Stomach smooth muscle (tissue), 2 donors: Measurements from ENCODE around the gene DPYD.

ENCODE experiments used
- H3K27ac ChIP-seq: one replicate; pipeline ENCODE4 v1.7.0; 2013; ENCODE audit warnings: mild to moderate bottlenecking, low read length, inconsistent platforms
- H3K27me3 ChIP-seq, 2 donors: one replicate each; pipeline ENCODE4 v1.7.0; 2013; ENCODE audit warnings: low read length in 2 of 2; ENCODE audit not compliant: insufficient read depth in 2 of 2, control insufficient read depth in 1 of 2
- H3K36me3 ChIP-seq, 2 donors: one replicate each; pipeline ENCODE4 v1.7.0; 2013; ENCODE audit warnings: low read length in 2 of 2; ENCODE audit not compliant: control insufficient read depth in 2 of 2, insufficient read depth in 2 of 2
- H3K4me1 ChIP-seq: one replicate; pipeline ENCODE4 v1.7.0; 2013; ENCODE audit warnings: low read length; ENCODE audit not compliant: control insufficient read depth, insufficient read depth
- H3K4me3 ChIP-seq, 2 donors: one replicate each; pipeline ENCODE4 v1.7.0; 2013; ENCODE audit warnings: low read length in 2 of 2
- H3K9ac ChIP-seq, 2 donors: one replicate each; pipeline ENCODE4 v1.7.0; 2013; ENCODE audit warnings: low read length in 2 of 2, mild to moderate bottlenecking in 1 of 2
- H3K9me3 ChIP-seq, 2 donors: one replicate each; pipeline ENCODE4 v1.7.0; 2013; ENCODE audit warnings: low read length in 2 of 2; ENCODE audit not compliant: control insufficient read depth in 2 of 2
- donor health status: healthy.
- donor health status: Pancreatic carcinoma.

DPYD gene

GRCh38 chr1:97834899-97835298, 85.9 kb downstream of the DPYD start:
- H3K27me3 ChIP-seq: no peaks in the 10 kb centered on the region
- no peaks in the 10 kb centered on the region for H3K36me3 ChIP-seq
- no peak overlapping the region for H3K27ac ChIP-seq
- no peak overlapping the region for H3K4me3 ChIP-seq
- H3K4me1 ChIP-seq: no peaks in the 10 kb centered on the region
- H3K9ac ChIP-seq: no peak overlapping the region
- H3K9me3 ChIP-seq: no peaks in the 10 kb centered on the region

- H3K27ac ChIP-seq: no peak overlapping the region
- no peaks in the 10 kb centered on the region for H3K9me3 ChIP-seq
- H3K27me3 ChIP-seq: no peaks in the 10 kb centered on the region
- no peak overlapping the region for H3K4me3 ChIP-seq
- H3K36me3 ChIP-seq: no peaks in the 10 kb centered on the region
- H3K9ac ChIP-seq: no peak overlapping the region
- no peaks in the 10 kb centered on the region for H3K4me1 ChIP-seq
These were observed 87.0 kb downstream of the DPYD start for GRCh38 chr1:97833881-97834280.

DNA sequence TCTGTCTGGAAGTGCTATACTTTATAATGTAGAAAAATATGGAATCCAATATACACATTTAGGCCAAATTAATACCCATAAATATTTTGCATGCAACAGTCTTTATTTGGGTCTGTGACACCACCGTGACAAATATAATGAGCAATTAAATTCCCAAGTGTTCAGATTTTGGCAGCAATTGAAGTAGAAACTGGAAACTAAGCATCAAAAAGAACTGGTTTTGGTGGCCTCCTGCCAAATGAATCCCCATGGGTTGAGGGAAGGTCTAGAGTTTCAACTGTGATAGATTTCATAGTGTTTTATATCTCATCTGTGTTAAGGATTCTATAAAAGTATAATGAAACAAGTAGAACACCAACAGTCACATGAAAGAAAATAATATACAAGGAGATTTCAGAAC, 88.4 kb downstream of the DPYD start:
- no peaks in the 10 kb centered on the region for H3K4me1 ChIP-seq
- no peaks in the 10 kb centered on the region for H3K9me3 ChIP-seq
- no peaks in the 10 kb centered on the region for H3K36me3 ChIP-seq
- no peak overlapping the region for H3K9ac ChIP-seq
- H3K4me3 ChIP-seq: no peak overlapping the region
- no peaks in the 10 kb centered on the region for H3K27me3 ChIP-seq
- H3K27ac ChIP-seq: no peak overlapping the region

DNA sequence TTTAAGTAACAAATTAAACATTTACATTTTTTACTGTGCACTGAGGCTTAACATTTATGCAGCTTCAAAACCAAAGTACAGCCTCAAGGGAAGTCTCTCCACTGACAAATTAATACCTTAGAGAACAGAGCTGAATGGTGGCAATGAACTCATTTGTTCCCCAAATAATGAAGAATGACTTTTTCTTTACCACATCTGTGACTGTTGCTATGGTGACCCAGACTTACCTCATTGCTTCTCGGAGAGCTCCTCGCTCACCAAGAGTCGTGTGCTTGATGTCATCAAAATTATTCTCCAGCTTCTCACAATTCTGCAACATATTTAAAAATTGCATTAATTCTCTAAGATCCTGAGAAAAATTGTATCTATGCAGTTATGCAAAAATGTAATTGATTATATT, 92.9 kb downstream of the DPYD start:
- no peak overlapping the region for H3K27ac ChIP-seq
- H3K9ac ChIP-seq: no peak overlapping the region
- no peaks in the 10 kb centered on the region for H3K9me3 ChIP-seq
- no peaks in the 10 kb centered on the region for H3K36me3 ChIP-seq
- H3K4me1 ChIP-seq: no peaks in the 10 kb centered on the region
- no peaks in the 10 kb centered on the region for H3K27me3 ChIP-seq
- H3K4me3 ChIP-seq: no peak overlapping the region

DNA sequence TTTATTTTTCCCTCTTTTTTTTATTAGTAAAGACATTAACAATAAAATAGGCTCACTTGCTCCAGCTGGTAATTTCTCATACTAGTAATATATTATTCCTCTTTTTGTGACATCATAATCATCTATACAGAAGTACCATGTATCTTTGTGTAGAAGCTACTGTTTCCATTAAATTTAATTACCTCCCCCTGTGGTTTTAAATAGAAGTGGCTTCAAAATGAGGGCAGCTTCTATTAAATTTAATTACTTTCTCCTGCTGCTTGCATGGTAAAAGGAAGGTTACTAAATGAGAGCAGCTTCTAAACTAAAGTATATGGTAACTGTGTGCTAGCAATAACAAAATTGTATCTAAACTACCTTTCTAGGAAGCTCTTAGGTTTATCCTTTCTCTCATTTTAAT, 94.0 kb downstream of the DPYD start:
- Histone ChIP-seq H3K9me3 (no peaks in the 10 kb centered on the region), H3K27ac (no peak overlapping the region), H3K4me3 (no peak overlapping the region), H3K36me3 (no peaks in the 10 kb centered on the region), H3K4me1 (no peaks in the 10 kb centered on the region), H3K9ac (no peak overlapping the region), H3K27me3 (no peaks in the 10 kb centered on the region)

GRCh38 chr1:97824624-97825023, 96.2 kb downstream of the DPYD start:
- H3K4me3 ChIP-seq: no peak overlapping the region
- H3K27ac ChIP-seq: no peak overlapping the region
- H3K36me3 ChIP-seq: no peaks in the 10 kb centered on the region
- no peaks in the 10 kb centered on the region for H3K9me3 ChIP-seq
- no peaks in the 10 kb centered on the region for H3K27me3 ChIP-seq
- no peaks in the 10 kb centered on the region for H3K4me1 ChIP-seq
- H3K9ac ChIP-seq: no peak overlapping the region

DNA sequence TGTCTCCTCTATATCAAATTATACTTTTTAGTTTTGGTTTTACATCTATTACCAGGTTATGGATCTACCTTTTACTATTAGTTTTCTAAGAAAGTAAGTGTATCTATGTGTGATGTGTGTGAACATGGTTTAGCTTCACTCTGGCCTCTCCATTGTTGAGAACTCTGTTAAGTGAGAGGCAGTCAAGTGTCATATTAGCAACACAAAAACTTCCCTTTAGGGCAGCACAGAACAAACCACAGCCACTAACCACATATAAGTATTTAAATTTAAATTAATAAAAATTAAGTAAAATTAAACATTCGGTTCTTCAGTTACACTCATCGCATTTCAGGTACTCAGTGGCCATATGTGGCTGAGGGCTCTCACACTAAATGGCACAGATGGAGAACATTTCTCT, 96.6 kb downstream of the DPYD start:
- Histone ChIP-seq H3K9me3 (no peaks in the 10 kb centered on the region), H3K9ac (no peak overlapping the region), H3K4me3 (no peak overlapping the region), H3K4me1 (no peaks in the 10 kb centered on the region), H3K36me3 (no peaks in the 10 kb centered on the region), H3K27me3 (no peaks in the 10 kb centered on the region), H3K27ac (no peak overlapping the region)

DNA sequence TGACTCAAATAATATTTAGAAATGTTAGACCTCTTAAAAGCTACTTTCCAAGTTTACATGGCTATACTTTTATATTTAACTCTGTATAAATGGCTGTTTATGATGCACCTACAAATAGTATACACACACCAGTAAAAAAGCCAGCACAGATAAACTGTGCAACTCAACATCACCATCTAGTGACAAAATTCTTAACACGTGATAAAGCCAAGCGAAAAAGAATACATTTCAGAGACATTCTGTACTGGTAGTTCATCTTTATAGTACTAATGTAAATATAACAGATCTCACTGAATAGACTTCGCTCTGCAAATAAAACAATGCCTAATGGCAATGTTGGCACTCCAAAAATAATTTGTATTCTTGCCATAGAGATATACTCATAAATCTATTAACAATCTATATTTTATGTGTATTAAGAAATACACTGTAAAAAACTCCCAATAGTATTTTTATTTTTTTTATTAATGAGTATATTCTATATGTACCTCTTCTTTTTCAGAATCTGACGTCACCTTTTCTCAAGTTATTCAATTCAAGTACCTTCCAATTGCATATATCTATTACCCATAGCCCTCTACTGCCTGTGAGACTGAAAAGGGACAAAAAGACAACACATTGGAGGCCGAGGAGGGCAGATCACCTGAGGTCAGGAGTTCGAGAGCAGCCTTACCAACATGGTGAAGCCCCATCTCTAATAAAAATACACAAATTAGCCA, 100.2 kb downstream of the DPYD start:
- Histone ChIP-seq H3K27ac (no peak overlapping the region), H3K36me3 (no peaks in the 10 kb centered on the region), H3K9ac (no peak overlapping the region), H3K4me1 (no peaks in the 10 kb centered on the region), H3K9me3 (no peaks in the 10 kb centered on the region), H3K4me3 (no peak overlapping the region), H3K27me3 (no peaks in the 10 kb centered on the region)

GRCh38 chr1:97816927-97817326, 103.9 kb downstream of the DPYD start:
- Histone ChIP-seq H3K36me3 (no peaks in the 10 kb centered on the region), H3K27ac (no peak overlapping the region), H3K4me3 (no peak overlapping the region), H3K9me3 (no peaks in the 10 kb centered on the region), H3K27me3 (no peaks in the 10 kb centered on the region), H3K4me1 (no peaks in the 10 kb centered on the region), H3K9ac (no peak overlapping the region)

GRCh38 chr1:97814804-97815203, 106.0 kb downstream of the DPYD start:
- H3K36me3 ChIP-seq: no peaks in the 10 kb centered on the region
- H3K4me1 ChIP-seq: no peaks in the 10 kb centered on the region
- no peak overlapping the region for H3K4me3 ChIP-seq
- H3K27ac ChIP-seq: no peak overlapping the region
- no peak overlapping the region for H3K9ac ChIP-seq
- H3K9me3 ChIP-seq: no peaks in the 10 kb centered on the region
- no peaks in the 10 kb centered on the region for H3K27me3 ChIP-seq

GRCh38 chr1:97814121-97814520, 106.7 kb downstream of the DPYD start:
- Histone ChIP-seq H3K9me3 (no peaks in the 10 kb centered on the region), H3K27ac (no peak overlapping the region), H3K4me1 (no peaks in the 10 kb centered on the region), H3K36me3 (no peaks in the 10 kb centered on the region), H3K27me3 (no peaks in the 10 kb centered on the region), H3K9ac (no peak overlapping the region), H3K4me3 (no peak overlapping the region)
